Measurements from ENCODE around the gene PXDN. TPM values are rescaled to one million over a fixed set of nuclear protein-coding genes. Genes with fewer than 3 reads are reported as not detected.
"Not testable (repeated sequence)": the region's sequence is repeated elsewhere in the genome, so short reads cannot be mapped to it uniquely, and the experiment has no call there.

The PXDN gene
- total RNA-seq, 1 donor from 2014 or later, result 27.5 TPM

DNA sequence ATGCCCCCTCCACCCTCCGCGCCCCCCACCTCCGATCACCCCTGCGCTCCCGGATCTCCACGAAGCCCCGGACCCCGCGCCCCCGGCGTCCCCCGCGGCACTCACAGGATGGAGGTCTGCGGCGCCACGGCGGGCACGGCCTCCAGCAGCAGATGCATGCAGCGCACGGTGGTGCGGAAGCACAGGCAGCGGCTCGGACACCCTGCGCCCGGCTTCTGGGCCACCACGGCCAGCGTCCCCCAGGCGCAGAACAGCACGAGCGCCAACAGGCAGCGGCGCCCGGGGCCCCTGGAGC lies 217 bp downstream of the PXDN start:
- intact Hi-C loops (cut with DNase I), result loop anchor here (5.0 kb wide), 3 partner anchors 37 to 137 kb away; no protein-coding TSS in a partner anchor
- DNase-seq (ENCODE audit: low spot score), result peak; percentile 69

DNA sequence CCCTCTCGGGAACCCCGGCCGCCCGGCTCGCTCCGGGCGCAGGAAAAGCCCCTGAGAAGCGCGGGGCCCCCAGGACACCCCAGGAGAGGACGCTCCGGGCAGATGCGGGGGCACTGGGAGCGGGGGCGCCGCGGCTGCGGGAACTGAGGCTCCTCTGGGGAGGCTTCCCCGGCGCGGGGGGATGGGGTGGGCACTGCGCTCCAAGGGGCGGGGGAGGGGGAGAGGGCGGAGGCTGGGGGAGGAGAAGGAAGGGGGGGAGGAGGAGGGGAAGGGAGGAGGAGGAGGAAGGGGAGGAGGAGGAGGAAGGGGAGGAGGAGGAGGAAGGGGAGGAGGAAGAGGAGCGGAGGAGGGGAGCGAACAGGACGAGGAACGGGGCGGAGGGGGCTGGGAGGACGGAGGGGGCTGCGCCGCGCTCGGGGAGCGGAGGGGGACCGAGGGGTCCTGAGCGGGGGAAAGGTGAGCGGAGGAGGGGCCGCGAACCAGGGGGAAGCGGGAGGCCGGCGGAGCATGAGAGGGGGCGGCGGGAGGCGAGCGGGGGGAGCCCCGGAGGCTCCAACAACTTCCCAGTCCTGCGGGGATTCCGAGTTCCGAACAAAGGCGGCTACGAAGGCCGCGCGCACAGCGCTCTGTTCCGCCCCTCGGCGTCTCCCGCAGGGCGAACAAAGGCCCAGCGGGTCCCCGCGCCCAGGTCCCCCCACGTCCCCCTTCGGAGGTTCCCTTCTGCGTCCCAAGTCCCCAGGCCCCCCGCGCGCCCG lies 742 bp downstream of the PXDN start:
- peak; percentile 75 for DNase-seq (ENCODE audit: low spot score)
- intact Hi-C loops (cut with DNase I), result loop anchor here (2.0 to 5.0 kb wide), 5 partner anchors 27 to 151 kb away; no protein-coding TSS in a partner anchor

DNA sequence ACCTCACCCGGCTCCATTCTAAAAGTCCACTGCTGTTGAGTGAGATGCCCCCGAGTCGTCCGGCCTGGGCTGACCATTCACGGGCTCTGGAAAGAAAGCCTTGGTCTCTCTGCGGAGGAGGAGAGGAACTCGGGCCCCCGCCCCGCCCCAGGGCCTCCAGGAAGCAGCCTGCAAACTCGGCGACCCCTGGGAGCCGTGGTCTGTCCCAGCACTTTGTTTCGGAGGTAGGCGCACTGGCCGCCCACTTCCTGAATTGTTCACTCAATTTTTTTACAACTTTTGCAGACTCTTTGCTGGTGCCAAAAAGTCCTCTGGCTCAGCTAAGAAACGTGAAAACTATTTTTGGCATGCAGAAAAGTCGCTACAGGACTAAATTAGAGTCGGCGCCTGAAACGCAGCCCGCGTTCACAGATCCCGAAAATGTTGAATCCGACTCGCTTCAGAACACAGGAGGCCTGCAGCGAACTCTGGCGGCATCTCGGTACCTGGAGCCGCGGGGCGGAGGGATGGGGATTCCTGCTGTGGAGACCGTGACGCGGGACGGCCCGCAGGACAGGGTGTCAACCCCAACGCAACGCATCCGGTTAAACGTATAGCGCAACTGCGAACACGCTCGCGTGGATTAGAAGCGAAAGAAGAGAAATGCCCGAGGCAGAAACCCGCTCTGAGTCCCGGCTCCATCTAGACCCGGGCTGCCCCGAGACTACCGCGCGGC lies 1.5 kb downstream of the PXDN start:
- intact Hi-C loops (cut with DNase I), result loop anchor here (2.0 to 5.0 kb wide), 5 partner anchors 26 to 150 kb away; no protein-coding TSS in a partner anchor
- peak; percentile 79 for DNase-seq (ENCODE audit: low spot score)

DNA sequence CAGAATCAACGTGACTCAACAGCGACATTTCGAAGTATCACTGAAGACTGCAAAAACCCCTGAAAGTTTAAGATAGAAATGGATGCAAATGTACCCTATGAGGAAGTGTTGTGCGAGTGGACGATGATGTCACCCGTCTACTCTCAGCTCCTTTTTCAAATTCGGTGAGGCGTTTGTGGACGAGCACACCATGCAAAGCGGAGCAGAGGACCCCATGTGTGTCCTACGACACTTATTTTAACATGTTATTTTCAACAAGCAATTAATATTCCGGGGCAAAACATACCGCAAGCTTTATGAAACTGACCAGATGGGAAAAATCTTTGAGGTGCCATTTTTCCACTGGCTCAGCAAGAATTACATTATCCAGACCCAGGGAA lies 2.0 kb downstream of the PXDN start:
- DNase-seq (ENCODE audit: low spot score), result peak; percentile 33
- intact Hi-C loops (cut with DNase I), result loop anchor here (2.0 to 5.0 kb wide), 5 partner anchors 25 to 149 kb away; no protein-coding TSS in a partner anchor

DNA sequence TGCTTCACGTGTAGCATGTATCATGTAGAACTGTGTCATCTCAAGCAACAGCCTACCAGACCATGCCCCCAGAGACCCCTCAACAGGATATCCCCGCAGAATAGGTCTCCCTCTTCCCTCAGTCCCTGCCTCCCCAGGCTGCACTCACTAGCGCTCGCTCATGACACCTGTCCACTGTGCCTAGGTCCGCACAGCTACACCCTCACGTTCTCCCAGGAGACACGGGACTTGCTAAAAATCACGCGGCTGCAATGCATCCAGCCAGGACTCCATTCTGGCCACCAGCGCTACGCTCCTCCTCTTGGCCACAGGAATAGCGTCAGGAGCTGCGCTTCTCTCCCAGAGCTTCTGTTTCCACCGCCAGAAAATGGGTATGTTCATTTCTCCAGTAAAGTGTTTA lies 2.5 kb downstream of the PXDN start:
- DNase-seq (ENCODE audit: low spot score), result peak; percentile 70
- intact Hi-C loops (cut with DNase I), result loop anchor here (2.0 to 5.0 kb wide), 5 partner anchors 25 to 149 kb away; no protein-coding TSS in a partner anchor

DNA sequence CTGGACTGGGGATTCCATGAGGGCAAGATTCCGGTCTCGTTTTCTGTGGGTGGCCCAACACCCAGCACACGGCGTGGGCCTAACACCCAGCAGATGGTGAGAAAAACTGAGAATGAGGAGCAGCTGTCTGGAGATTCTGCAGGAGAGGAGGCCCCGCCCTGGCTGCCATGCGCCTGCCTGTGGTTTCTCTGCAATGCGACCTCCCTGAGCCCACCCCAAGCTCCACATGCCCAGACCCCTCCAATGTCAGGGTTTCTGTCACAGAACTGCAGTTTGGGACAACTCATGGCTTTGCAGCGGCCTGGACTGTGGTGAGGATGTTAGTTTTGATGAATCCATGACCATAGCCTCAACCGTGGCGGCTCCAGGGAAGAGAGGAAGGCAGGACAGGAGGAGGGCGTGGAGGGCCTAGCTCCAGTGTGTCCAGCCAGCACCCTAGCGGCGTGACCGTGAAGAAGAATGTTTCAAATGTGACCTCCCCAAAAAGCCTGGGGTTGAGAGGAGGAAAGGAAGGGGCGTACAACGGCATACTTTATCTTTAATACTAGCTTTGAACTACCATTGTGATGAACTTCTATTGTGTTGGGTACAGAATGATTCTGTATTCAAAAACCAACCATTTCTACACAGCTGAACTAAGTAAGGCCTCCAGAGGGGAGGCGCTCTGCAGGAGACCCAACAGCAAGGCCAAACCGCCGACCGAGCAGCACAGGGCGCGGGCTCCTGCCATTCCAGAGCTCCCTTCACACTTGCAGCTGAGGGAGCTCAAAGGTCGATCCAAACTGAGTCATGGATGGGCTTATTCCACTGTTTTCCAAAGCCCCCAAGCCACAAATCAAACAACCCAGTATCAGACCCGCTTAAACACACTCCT lies 3.4 kb downstream of the PXDN start:
- DNase-seq (ENCODE audit: low spot score), result peak; percentile 71
- intact Hi-C loops (cut with DNase I), result loop anchor here (5.0 kb wide), 3 partner anchors 34 to 134 kb away; no protein-coding TSS in a partner anchor

DNA sequence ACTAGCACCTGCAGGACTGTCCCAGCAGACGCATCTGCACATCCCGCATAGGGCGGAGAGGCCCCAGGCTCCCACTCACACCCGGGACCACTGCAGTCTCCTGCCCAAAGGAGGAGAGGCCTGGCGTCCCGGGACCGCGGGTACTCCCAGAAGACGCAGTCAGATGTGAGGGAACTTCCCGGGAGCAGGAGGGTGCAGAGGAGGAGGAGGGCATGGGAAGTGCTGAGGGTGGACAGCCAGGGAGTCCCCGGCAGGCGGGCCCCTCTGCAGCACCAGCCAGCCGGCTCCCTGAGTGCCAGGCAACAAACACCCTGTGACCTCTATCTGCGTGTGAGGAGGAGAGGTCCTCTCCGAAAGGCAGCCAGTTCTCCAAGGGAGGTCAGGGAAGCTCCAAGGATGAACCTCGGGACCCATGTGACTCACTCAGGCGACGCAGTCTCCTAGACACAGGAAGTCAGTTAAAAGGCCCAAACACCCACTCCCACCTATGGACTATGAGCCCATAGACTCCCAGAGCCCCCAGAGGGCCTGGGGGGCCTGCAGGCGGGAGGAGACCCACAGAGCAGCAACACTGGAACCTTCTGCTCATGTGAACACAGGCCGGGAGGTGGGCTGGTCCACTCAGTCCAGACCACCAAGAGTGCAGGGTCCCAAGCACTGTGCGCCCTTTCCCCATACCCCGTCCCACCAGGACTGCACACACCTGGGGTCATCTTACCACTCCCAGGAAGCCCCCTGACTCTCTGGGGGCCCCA lies 4.2 kb downstream of the PXDN start:
- intact Hi-C loops (cut with DNase I), result loop anchor here (5.0 kb wide), 3 partner anchors 33 to 133 kb away; no protein-coding TSS in a partner anchor
- DNase-seq (ENCODE audit: low spot score), result peak; percentile 75

DNA sequence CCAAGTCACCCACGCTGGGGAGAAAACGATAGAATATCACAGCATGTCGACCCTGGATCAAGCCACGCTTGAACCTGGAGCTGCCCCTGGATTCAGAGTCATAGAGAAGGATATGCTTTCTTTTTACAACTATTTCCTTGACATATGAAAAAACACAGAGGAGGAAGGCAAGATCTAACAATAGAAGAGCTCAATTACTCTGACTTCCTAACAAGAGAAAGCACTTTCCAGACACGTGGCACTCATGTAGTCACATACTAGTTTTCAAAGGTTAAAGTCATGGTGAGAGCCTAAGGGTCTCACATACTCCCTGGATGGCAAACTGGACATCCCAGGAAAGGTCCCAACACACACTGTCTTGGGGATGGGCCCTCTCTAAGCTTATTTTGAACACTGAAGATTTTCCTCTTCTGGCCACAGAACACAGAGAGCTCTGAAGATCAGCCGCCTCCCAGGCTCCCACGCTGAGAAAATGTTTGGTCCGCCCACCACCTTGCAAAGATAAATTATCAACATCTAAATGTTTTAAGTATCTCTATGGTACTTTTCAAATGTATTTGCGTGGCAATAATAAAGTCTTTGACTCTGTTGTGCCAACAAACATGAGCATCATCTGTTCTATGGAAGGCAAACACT lies 4.9 kb downstream of the PXDN start:
- intact Hi-C loops (cut with DNase I), result no loop called here
- DNase-seq (ENCODE audit: low spot score), result peak; percentile 14

DNA sequence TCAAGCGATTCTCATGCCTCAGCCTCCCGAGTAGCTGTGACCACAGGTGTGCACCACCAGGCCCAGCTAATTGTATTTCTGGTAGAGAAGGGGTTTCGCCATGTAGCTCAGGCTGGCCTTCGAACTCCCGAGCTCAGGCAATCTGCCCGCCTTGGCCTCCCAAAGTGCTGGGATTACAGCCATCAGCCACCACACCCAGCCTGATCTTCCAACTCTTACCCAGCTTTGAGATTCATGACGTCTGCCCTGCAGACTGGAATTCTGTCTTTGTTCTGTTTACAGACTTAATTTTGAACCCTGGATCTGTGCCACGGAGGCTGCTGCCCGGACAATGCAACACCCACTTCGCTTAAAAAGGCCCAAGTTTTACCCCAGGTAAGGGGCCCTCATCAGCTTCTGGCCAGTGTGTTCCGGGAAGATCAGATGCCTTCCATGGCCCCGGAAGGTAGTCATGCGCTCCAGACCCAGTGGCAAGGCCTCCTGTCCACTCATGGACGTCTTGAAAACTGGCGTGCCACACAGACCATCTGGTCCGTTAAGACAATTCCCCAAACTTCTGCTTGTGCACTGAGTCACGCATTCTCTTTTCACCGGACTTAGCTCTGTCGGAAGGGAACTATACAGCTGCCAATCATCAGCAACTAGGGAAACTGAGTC lies 5.5 kb downstream of the PXDN start:
- intact Hi-C loops (cut with DNase I), result no loop called here
- DNase-seq (ENCODE audit: low spot score), result peak; percentile 49

DNA sequence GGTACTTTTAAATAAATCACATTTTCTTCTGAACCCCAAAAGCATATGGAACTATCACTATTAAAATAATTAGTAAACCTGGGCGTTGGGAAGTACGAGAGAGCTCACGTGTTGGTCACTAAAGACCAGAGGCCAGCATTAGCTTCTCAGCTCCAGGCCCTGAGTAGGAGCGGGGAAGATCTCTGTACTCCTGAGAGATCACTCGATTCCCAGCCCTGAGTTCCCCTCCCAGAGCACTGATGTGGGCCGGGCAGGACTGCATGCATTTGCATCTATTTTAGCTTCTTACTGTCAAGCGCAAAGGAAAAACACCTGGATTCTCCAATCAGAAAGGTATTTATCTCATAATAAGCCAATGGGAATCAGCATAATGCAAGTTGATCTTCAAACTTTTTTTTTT lies 6.2 kb downstream of the PXDN start:
- intact Hi-C loops (cut with DNase I), result no loop called here
- DNase-seq (ENCODE audit: low spot score), result peak; percentile 35

DNA sequence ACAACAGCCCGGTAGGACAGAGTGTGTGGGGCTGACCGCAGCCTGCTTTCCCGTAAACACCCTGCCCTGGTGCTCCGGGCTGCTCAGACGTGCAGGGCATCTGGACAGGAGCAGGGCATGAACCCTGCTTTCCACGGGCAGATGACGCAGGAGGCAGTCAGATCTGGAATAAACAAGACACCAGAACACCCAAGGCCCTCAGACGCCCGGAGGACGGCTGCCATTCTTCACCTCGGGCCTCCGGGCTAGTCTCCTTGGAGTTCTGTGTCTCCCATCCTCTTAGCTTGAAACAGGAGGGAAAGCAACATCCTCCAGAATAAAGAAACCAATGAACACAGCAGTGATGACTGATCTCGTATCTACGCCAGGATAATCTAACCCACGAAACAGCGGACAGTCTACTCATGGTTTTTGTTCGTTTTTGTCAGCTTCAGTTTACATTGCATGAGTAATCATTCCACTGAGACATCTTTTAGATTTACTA lies 7.3 kb downstream of the PXDN start:
- peak; percentile 39 for DNase-seq (ENCODE audit: low spot score)
- intact Hi-C loops (cut with DNase I), result no loop called here

DNA sequence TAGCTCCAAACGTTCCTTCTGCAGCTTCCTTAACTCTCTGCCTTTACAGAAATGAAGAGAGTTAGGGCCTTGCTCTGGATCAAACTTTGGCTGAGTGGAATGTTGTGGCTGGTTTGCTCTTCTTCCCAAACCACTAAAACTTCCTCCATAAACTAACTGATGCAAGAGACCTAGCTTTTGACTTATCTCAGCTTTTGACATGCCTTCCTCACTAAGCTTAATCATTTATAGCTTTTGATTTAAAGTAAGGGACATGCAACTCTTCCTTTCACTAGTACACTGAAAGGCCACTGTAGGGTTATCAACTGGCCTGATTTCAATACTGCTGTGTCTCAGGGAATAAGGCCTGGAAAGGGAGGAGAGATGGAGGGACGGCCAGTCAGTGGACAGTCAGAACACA lies 8.3 kb downstream of the PXDN start:
- intact Hi-C loops (cut with DNase I), result no loop called here
- no peak for DNase-seq (ENCODE audit: low spot score)

DNA sequence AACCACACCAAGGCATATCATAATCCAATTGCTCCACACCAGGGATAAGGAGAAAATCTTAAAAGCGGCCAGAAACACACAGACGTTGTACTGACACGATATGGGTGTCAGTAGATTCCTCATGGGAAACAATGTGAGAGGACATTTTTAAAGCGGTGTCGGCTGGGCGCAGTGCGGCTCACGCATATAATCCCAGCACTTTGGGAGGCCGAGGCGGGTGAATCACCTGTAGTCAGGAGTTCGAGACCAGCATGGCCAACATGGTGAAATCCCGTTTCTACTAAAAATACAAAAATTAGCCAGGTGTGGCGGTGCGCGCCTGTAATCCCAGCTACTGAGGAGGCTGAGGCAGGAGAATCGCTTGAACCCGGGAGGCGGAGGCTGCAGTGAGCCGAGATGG lies 11.0 kb downstream of the PXDN start:
- intact Hi-C loops (cut with DNase I), result not testable (repeated sequence)
- DNase-seq (ENCODE audit: low spot score), result peak; percentile 36

DNA sequence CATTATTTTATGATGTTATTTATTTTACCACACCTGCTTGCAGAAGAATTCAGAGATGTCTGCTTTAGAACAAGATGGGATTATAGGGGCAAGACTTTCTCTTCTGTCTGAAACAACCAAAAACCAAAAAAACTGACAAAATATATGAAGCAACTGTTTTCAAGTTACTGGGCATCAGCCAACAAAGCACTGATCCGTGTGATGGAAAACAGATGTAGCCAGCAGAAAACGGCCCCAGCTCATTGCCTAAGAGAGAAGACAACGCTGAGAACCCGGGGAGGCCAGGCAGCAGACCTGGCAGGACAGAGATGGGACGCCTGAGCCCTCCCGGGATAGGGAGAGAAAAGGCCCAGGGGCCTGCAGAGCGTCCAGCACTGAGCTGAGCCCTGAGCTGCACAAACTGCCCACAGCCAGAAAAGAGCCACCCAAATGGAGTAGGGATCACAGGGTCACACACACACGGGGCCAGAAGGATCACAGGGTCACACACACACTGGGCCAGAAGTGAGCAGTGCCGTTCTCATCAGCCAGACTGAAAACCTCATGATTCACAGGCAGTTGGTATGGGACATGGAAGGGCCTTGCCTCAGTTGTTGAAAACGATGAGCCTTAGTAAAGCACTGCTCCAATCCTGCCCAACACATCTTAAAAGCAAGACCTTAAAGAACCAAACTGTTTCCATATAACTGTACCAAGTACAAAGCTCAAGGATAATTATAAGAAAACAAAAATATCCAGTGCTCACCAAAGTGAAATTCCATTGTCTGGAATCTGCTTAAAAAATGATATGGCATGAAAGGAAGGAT lies 12.1 kb downstream of the PXDN start:
- intact Hi-C loops (cut with DNase I), result no loop called here
- DNase-seq (ENCODE audit: low spot score), result peak; percentile 75

DNA sequence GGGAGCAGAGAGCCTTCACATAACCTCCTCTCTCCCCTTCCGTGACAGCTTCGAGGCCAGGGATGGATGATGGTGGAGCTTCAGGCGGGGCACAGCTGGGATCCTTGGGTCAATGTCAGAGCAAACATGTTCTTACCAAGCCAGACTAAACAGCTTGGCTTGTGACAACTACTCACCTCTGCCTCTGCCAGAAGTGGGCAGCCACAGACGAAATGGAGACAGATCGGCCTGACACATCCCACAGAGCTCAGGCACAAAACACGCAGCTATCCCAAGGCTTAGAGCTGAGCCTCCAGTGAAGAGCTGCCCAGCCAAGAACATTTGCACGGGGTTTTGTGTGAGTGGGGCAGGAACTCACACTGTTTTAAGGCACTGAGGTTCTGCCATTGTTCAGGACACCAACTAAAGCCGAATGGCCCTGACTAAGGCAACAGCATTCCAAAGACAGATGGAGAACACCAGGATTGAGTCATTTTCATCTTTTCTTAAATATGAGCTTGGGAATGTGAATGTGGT lies 12.8 kb downstream of the PXDN start:
- intact Hi-C loops (cut with DNase I), result no loop called here
- DNase-seq (ENCODE audit: low spot score), result peak; percentile 70

DNA sequence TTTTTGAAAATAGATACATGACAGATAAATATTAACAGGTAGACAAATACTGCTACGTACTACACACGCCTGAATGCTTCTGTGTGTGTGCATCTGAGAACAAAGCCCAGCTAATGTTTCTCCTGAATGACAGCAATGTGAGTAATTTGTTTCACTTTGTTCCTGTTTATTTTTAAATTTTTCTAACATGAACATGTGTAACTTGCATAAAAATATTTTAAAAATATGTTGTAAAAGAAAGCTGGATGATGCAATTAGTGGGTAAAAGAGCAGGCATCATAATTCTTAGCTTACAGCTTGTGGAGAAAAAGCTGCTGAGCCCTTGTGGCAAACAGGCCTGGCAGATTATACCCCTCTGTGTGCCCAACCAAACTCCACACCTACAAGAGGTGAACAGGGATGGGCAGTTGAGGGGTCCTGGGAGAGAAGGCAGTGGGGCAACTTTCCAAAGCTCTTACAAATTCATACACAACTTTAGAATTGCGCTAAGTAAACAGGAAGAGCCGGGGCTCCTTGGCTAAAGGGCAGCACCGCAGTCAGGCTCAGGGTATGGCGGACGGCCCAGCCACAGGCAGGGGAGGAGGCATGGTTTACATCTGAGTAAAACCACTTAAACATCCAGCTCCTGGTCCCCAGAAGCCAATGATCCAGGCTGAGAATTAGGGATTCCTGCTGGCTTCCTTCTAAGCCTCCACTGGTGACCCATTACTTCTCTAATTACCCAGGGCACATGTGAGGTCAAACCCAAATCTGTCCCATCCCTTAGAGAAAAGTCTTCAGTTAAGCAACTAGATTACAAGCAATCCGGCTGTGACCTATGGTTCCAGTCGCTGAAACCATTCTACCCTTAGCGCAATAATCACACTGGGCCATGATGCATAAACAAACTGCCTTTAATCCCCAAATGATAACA lies 14.0 kb downstream of the PXDN start:
- DNase-seq (ENCODE audit: low spot score), result peak; percentile 43
- intact Hi-C loops (cut with DNase I), result no loop called here
